ENCODE results near the gene PON3.

PON3 gene

DNA sequence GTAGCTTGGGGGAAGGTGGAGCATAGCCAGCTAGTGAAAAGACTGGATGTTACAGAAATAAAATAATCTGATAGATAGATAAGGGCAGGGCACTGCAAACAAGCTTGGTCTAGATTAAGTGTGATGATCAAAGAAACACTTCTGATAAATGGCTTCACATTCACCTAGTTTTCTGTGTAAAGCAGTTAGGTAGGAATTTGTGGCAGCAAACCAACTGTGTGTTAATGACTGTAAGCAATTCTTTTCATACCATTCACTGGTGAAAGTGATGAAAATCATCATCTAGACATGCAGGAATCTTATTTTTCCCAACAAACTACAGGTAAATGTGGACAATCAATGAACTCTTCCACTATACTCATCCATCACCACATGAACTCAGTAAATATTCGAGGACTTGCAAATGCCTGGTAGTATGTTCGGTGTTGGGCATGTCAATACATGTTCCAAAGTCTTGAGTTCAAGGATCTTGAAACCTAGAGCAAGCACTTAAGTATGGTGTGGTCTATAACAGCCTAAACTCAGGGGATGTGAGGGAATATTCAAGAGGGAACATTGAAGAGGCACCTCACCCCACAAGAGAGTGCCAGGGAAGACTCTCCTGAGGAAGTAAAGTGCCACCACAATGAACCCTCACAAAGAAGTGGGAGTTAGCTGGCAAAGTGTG, 20.5 kb downstream of the PON3 start:
- DNase-seq (ENCODE audit: low spot score): no peak
- TF ChIP-seq, protein P1, sequence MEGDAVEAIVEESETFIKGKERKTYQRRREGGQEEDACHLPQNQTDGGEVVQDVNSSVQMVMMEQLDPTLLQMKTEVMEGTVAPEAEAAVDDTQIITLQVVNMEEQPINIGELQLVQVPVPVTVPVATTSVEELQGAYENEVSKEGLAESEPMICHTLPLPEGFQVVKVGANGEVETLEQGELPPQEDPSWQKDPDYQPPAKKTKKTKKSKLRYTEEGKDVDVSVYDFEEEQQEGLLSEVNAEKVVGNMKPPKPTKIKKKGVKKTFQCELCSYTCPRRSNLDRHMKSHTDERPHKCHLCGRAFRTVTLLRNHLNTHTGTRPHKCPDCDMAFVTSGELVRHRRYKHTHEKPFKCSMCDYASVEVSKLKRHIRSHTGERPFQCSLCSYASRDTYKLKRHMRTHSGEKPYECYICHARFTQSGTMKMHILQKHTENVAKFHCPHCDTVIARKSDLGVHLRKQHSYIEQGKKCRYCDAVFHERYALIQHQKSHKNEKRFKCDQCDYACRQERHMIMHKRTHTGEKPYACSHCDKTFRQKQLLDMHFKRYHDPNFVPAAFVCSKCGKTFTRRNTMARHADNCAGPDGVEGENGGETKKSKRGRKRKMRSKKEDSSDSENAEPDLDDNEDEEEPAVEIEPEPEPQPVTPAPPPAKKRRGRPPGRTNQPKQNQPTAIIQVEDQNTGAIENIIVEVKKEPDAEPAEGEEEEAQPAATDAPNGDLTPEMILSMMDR (IDR thresholded peaks at IDR 0.05; ENCODE audit: extremely low read depth, missing control alignments): no peak

DNA sequence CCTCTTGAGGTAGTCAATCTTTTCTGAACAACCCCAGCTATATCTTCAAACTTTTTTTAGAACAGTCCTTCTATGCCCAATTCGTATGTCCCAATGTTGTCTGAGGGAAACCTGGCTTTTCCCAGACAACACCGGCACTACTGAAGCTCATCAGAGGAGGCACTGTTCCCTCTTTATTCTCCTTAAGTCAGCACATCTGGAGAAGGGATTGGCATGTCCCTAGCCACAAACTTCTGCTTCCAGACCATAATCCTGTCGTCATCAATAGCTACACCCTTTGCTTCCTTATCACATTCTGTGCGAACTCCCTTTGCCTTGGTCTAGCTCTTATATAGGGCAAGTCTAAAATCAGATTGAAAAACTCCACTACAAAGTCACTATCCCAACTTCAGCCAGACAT, 22.9 kb downstream of the PON3 start:
- no peak for DNase-seq (ENCODE audit: low spot score)
- TF ChIP-seq, protein P1 (IDR thresholded peaks at IDR 0.05; ENCODE audit: extremely low read depth, missing control alignments): no peak

DNA sequence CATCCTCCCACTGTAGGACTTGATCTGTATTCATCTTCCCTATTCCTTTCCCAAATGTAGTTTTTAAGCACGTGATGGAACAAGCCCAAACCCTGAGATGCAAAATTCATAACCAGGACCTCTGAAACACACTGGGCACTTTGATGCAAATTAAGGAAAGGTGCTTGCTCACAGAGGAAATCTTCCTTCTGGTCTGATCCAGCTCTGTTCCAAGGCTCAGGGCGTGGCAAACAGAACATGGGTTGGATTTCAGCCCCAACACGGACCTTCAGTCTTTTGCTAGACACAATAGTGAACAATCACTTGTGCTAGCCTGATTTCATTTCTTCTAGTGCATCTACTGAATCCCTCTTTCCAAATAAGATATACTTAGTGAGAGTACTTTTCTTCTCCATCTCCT, 27.9 kb downstream of the PON3 start:
- TF ChIP-seq, protein P1 (IDR thresholded peaks at IDR 0.05; ENCODE audit: extremely low read depth, missing control alignments): no peak
- no peak for DNase-seq (ENCODE audit: low spot score)

DNA sequence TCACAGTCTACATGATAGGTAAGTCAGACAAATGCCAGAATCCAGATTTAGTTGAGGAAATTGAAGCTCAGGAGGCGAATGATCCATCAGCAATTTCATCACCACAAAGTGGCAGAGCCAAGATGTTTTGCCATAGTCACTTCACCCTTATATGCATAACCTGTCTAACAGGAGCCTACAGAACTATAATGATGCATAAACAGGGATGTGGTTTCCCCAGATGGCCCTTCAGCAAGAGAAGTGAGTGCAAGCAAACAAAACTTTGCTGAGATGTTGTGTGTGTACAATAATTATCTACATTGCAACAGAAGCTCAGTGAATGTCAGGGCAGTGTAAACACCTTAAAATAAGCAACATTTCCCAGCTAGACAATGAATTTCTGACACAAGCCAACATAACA, 28.6 kb downstream of the PON3 start:
- TF ChIP-seq, protein P1 (IDR thresholded peaks at IDR 0.05; ENCODE audit: extremely low read depth, missing control alignments): no peak
- DNase-seq (ENCODE audit: low spot score): no peak

DNA sequence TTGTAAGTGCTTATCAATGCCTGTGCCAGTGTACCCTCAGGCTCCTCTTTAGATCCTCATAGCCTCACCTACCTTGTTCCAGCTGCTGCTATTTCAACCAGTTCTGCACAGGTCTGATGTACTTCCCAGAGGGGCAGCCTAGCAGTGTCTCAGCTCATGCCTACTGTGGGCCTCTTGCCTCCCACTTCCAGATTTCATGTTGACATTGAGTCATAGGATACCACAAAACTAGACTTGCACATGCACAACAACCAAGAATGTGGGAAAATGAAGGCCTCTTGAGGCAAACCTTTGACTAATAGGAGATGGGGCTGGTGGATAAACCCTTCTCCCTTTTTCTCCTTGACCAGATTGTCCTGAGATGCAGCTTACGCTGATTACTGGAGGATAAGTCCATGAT, 31.0 kb downstream of the PON3 start:
- no peak for DNase-seq (ENCODE audit: low spot score)
- TF ChIP-seq, protein P1 (IDR thresholded peaks at IDR 0.05; ENCODE audit: extremely low read depth, missing control alignments): no peak

DNA sequence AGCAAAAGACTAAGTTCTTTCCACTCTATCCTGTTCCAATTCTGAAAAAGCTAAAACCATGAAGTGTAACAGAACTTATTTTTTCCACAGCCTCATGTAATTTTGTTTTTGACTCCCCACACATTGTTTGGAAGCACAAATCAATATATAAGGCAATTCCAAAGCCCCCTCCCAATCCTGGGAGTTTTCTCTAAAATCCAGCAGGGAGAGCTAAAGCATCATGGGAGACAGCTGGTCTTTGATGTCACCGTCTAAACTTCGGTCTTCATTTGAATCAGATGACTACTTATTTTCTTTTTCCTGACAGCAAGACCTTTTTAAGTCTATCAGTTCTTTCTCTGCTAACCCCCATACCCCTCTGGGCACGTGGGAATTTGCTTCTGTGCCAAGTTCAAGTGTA, 38.6 kb downstream of the PON3 start:
- no peak for DNase-seq (ENCODE audit: low spot score)
- TF ChIP-seq, protein P1 (IDR thresholded peaks at IDR 0.05; ENCODE audit: extremely low read depth, missing control alignments): no peak

DNA sequence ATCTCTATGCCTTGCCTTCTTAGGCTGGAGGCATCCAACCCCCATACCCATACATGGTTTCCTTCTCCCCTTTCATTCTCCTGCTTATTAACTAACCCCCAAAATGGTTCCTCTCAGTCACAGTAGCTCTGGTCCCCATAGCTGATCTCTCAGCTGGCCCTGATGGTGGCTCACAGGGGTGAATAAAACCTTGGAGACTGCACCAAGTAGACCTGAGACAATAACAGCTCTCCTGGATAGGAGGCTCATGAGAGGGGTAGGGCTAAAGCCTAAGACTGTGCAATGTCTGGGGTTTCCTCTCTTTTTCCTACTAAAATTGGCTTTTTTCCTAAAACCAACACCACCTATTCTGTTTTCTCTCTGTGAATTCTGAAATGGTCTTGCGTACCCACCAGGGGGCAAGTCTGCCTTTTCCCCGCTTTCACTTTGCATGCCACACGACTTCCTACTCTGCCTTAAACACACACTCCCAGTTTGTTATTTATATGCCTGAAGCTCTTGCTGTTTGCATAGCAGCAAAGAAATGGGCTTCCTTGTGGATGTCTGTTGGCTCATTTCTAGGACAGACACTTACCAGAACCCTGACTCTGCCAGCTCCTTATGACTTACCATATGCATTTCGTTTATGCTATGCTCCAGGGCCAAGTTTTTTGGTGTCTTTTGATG, 53.4 kb downstream of the PON3 start:
- TF ChIP-seq, protein P1 (IDR thresholded peaks at IDR 0.05; ENCODE audit: extremely low read depth, missing control alignments): no peak

More for the DNA sequence above, 53.4 kb downstream of the PON3 start:
- no peak for DNase-seq (ENCODE audit: low spot score)

Measured in GM20000 (cell line).